GM18909 (cell line): ENCODE measurements around the gene KHDRBS1.
A peak's percentile ranks its signal among the peaks of the same experiment; 100 is the strongest.
"Not testable (repeated sequence)": the region's sequence is repeated elsewhere in the genome, so short reads cannot be mapped to it uniquely, and the experiment has no call there.

Experiments
- ATAC-seq: cut with Tn5 transposase; IDR thresholded peaks from one replicate; pipeline ENCODE4 v1.9.1; 2021; ENCODE audit warnings: mild to moderate bottlenecking; ENCODE audit not compliant: unreplicated experiment, poor library complexity

KHDRBS1 gene

DNA sequence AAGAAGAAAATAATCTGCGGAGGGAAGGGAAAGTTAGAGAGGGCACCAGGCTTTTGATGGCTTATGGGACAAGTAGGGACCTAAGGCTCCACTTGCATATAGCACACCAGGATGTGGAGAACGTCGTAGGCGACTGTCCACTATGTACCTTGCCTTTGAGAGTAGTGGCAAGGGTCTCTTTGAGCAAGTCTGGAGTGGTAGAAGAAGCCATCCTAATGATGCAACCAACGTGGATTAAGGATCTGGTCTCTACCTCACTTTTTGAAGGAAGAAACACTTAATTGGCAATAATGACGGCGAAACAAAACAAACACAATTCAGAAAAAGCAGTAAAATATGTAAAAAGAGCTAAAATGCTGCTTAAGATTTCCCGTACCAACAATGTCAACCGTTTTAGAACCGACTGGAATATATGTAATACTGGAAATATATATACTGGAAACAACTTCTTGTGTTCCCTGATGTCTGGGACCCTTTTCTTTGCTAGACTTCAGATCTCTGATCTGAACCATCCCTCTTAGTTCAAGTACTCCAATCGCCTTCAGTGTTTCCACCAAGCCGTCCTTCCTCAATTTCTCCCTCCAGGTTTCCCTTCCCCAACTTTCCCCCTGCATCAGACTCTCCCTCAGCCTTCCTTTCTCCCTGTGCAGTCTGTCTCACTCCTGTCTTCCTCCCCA is 821 bp upstream of the KHDRBS1 start:
- ATAC-seq = no peak

GRCh38 chr1:32014199-32014947 is 705 bp downstream of the KHDRBS1 start:
- ATAC-seq = peak; percentile 39

DNA sequence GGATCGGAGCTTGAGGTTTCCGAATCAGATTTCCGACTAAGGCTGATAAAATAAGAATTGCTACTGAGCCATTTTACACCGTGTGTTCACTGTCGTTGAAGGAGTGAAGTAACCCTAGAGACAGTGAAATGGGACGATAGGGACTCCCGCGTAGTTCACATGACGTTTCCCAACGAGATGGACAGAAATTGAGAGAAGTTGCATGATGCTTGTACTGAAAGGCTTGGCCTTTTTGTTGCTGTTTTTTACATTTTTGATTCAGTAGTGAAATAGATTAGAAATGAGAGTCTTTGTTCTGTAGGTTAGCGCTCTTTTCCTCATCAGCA is 1.2 kb downstream of the KHDRBS1 start:
- no peak for ATAC-seq

DNA sequence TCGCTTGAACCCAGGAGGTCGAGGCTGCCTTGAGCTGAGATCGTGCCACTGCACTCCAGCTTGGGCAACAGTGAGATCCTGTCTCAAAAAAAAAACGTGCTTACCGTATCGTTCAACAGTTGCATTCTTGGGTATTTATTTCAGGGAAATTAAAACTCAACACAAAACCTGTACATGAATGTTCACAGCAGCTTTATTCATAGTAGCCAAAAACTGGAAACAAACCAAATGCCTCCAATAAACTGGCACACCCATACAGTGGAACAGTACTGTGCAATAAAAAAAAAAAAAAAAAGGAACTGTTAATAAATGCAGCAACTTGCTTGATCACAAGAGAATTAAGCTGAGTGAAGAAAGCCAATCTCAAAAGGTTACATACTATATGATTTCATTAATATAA is 6.7 kb downstream of the KHDRBS1 start:
- no peak for ATAC-seq

GRCh38 chr1:32021574-32022018 is 7.9 kb downstream of the KHDRBS1 start:
- ATAC-seq = not testable (repeated sequence)

- no peak for ATAC-seq
These were observed 9.7 kb downstream of the KHDRBS1 start for GRCh38 chr1:32023351-32023750.

DNA sequence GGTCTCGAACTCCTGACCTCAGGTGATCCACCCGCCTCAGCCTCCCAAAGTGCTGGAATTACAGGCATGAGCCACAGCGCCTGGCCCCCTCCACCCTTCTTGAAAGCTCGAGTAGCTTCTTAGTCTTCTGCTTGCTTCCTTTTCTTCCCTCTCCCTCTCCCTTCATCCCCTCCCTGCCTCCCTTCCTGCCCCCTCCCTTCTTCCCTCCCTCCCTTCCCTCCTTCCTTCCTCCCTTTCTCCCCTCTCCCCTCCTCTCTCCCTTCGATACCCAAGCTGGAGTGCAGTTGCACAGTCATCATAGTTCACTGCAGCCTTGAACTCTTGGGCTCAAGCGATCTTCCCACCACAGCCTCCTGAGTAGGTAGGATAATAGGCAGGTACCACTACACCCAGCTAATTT is 11.8 kb downstream of the KHDRBS1 start:
- no peak for ATAC-seq

DNA sequence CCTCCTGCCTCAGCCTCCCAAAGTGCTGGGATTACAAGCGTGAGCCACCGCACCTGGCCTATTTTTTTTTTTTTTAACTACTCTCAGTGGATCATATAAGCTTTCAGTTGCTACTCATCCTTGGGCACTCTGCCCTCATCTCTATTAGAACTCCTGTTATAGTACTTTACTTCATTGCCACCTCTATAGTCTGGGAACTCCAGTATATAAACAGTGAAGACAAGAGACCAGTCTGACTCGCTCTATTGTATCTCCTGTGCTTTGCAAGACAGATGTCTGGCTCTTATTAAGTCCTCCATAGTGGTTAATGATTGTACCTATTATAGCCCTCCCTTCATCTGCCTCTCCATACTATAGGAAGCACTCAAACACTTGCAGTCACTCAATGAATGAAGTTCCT is 15.1 kb downstream of the KHDRBS1 start:
- no peak for ATAC-seq

DNA sequence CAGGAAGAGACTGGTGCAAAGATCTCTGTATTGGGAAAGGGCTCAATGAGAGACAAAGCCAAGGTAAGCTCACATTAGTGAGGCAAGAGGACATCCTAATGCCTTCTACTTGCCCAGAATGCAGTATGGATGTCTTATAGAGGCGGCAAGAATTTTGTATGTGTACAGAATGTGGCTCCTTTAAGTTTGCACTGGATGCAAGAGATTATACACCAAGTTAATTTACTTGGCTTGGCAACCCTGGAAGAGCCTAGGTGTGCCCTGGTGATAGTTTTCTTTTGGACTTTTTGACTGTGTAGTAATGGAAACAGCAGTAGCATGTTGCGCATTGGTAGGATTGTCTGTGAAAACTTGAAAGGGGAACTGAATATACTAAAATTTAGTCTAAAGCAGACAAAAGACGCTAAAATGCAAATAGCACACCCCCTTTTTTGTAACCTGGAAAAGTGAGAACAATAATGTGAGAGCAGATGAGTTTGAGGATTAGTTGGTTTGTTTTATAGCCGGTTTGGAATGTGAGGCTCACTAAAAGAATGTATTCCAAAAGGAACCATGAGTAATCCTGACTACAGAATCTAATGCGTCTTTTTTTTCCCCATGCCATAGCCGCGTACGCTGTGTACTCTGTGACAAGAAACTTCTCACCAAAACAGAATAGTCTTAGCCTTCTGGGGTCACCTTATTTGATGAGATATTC is 18.1 kb downstream of the KHDRBS1 start:
- no peak for ATAC-seq

DNA sequence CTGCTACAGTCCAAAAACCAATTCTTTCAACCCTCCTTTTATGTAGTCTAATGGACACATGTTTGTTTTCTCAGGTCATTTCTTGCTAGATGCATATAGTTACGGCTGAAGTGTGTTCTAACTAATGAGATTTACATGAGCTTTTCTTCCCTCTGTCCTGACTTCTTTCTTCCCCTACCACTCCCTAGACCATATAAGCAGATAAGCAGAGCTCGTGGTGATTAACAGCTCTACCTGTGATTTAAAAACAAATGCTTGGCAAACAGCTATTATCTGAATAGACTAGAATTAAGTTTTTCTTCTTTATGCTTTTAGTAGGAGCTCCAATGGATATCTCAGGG is 18.6 kb downstream of the KHDRBS1 start:
- no peak for ATAC-seq

GRCh38 chr1:32035119-32035518 is 21.5 kb downstream of the KHDRBS1 start:
- ATAC-seq = no peak

DNA sequence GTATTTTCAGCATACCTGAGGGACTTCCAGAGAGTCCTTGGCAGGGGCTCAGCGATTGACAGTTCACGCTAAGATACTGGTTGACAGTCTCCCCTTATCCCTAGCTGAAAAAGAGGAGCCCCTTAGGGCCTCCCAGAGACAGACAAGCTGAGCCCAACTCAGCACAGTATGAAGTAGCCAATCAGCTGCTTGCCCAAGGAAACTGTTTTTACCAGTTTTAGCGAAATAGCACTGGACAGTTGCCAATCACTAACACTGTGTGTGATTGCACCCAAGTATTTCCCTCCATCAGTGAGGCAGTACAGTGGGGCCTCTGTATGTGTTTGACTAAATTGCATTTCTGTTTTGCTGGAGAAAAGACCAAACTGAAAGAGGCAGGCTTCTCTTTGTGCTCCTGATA is 27.0 kb downstream of the KHDRBS1 start:
- no peak for ATAC-seq

- ATAC-seq = no peak
These were observed 28.7 kb downstream of the KHDRBS1 start for GRCh38 chr1:32042330-32042729.

GRCh38 chr1:32044234-32044633 is 30.6 kb downstream of the KHDRBS1 start:
- no peak for ATAC-seq

GRCh38 chr1:32045772-32046171 is 32.1 kb downstream of the KHDRBS1 start:
- ATAC-seq = no peak

DNA sequence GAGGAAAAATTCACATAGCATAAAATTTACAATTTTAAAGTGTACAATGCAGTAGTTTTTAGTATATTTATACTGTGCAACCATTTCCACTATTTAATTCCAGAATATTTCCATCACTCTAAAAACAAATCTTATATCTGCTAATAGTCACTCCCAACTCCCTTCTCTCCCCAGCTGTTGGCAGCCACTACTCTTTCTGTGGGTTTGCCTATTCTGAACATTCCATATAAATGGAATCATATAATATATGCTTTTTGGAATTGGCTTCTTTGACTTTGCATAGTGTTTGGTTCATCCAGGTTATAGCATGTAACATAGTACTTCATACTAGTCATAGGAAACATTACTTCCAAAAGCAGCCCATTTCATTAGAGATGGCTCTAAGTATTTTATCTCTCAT is 34.0 kb downstream of the KHDRBS1 start:
- no peak for ATAC-seq

DNA sequence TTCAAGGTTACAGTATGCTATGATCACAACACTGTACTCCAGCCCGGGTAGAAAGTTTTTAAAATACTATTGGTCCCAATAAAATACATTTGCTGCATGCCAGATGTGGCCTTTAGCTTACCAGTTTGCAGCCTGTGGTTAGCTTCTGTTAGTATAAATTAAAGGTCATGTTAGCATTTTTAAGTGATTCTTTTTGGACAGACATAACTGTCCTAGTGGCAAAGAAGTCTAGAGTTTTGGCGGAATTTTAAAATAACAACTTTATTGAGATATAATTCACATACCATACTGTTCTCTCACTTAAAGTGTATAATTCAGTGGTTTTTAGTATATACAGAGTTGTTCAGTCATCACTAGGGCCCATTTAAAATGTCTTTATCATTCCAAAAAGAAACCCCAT is 34.8 kb downstream of the KHDRBS1 start:
- no peak for ATAC-seq

DNA sequence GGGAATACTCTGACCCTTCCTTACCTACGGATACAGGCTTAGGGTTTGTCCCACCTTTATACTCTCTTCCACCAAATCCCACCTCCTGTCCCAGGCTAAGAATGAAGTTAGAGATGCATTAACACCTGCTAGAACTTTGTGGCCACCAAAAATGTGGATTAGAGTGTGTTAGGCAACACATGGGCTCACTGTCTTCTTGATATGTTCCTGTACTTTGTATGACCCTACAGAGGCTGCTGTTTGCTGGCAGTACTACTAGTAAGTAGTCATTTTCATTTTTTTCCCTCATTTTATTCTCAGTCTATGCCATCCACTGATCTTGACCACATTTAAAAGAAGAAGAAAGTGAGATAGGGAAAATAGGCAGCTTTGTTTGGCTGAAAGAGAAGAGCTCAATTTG is 38.0 kb downstream of the KHDRBS1 start:
- no peak for ATAC-seq

DNA sequence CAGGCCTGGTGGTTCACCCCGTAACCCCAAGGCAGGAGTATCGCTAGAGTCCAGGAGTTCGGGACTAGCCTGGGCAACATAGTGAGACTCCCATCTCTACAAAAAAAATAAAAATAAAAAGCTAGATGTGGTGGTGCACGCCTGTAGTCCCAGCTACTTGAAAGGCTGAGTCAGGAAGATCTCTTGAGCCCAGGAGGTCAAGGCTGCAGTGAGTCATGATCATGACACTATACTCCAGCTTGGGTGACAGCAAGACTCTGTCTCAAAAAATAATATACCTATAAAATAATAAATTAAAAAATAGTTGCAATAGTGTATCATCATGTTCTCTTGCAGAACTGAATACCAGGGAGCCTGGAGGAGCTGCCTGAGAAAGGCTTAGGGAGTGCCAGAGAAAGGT is 39.2 kb downstream of the KHDRBS1 start:
- ATAC-seq = no peak

DNA sequence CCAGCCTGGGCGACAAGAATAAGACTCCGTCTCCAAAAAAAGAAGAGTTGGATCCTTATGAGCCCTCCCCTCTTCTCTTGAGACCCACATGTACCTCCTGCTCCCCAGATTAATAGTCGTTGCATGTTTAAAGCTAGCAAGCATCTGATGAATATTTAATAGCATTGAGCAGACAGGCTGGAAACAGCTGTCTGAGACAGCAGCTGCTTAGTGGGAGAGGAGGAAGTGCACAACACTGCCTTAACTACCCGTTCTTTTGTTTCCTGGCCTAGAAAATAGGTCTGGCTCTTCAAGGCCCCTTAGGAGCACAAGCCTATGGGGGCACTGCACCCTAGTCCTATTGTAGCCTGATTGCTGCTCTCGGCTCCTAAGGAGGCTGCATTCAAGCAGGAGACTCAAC is 41.7 kb downstream of the KHDRBS1 start:
- ATAC-seq = no peak

- no peak for ATAC-seq
These were observed 42.9 kb downstream of the KHDRBS1 start for GRCh38 chr1:32056598-32056997.

DNA sequence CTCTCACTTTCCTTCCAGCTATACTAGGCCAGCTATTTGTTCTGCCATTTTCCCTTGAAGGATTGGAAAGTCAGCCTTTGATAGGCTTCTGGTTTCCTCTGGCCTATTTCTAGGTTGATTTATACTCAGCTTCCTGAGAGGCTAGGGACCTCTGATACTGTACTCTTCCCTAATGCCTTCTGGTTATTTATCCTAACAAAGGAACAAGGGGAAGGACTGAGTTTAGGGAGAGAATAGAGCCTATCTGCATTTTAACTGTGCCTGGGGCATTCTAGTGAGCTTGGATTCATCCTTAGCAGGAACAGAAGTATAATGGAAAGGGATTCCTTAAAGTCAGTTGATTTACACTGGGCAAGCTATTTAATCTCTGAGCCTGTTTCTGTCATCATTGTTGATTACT is 47.2 kb downstream of the KHDRBS1 start:
- ATAC-seq = no peak
